Right atrium auricular region (tissue), 2 donors: ENCODE results near the gene VRK1. TPM values are rescaled to one million over a fixed set of nuclear protein-coding genes. Genes with fewer than 3 reads are reported as not detected.
A peak's percentile ranks its signal among the peaks of the same experiment; 100 is the strongest.

Source experiments
- DNase-seq: peaks from one replicate; pipeline ENCODE4 v3.0.0-alpha.2; 2019; ENCODE audit warnings: low spot score
- H3K27ac ChIP-seq, 2 donors: fragments of 200-600 bp; sonication (generic); 1 replicate in 1 of 2; 2 replicates in 1 of 2; pipeline ENCODE4 v1.5.1; 2016 to 2019
- H3K27me3 ChIP-seq, 2 donors: fragments of 200-600 bp; sonication (generic); one replicate each; pipeline versions ENCODE4 v1.5.1 to v1.6.0; 2017 to 2019
- H3K36me3 ChIP-seq: fragments of 200-600 bp; sonication (generic); one replicate; pipeline ENCODE4 v1.5.1; 2016
- H3K4me1 ChIP-seq, 2 donors: fragments of 200-600 bp; sonication (generic); one replicate each; pipeline versions ENCODE4 v1.5.1 to v1.6.0; 2017 to 2019
- H3K4me3 ChIP-seq, 2 donors: fragments of 200-600 bp; sonication (generic); 1 replicate in 1 of 2; 2 replicates in 1 of 2; pipeline ENCODE4 v1.5.1; 2017 to 2019; ENCODE audit warnings: mild to moderate bottlenecking in 1 of 2, moderate library complexity in 1 of 2
- H3K9me3 ChIP-seq, 2 donors: fragments of 200-600 bp; sonication (generic); one replicate each; pipeline ENCODE4 v1.5.1; 2019
- total RNA-seq, 2 donors: library from RNA; depleted of rRNA; stranded (reverse); fragments of >200 nt; gene quantifications; one replicate each; pipeline ENCODE4 v1.1.0, GENCODE V29; 2016
- TF ChIP-seq, protein P1 (sequence below), 2 donors: fragments of 200-600 bp; sonication (generic); IDR thresholded peaks; one replicate each; pipeline ENCODE4 v1.5.1; 2019; ENCODE audit warnings: antibody characterized with exemption in 2 of 2

VRK1 gene
- total RNA-seq, 2 donors from 2014 or later, result 8.7 to 10.0 TPM

GRCh38 chr14:96752594-96752993 is 44.6 kb upstream of the VRK1 start:
- DNase-seq, result peak; percentile 34
- Histone ChIP-seq H3K9me3 (no peaks in the 10 kb centered on the region), H3K36me3 (no peaks in the 10 kb centered on the region), H3K4me3 (no peak overlapping the region), H3K27ac (no peak overlapping the region), H3K27me3 (no peaks in the 10 kb centered on the region), H3K4me1 (no peaks in the 10 kb centered on the region)
- TF ChIP-seq, protein P1, sequence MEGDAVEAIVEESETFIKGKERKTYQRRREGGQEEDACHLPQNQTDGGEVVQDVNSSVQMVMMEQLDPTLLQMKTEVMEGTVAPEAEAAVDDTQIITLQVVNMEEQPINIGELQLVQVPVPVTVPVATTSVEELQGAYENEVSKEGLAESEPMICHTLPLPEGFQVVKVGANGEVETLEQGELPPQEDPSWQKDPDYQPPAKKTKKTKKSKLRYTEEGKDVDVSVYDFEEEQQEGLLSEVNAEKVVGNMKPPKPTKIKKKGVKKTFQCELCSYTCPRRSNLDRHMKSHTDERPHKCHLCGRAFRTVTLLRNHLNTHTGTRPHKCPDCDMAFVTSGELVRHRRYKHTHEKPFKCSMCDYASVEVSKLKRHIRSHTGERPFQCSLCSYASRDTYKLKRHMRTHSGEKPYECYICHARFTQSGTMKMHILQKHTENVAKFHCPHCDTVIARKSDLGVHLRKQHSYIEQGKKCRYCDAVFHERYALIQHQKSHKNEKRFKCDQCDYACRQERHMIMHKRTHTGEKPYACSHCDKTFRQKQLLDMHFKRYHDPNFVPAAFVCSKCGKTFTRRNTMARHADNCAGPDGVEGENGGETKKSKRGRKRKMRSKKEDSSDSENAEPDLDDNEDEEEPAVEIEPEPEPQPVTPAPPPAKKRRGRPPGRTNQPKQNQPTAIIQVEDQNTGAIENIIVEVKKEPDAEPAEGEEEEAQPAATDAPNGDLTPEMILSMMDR (IDR thresholded peaks at IDR 0.05), result no peak

- no peak for DNase-seq
- no peak overlapping the region for H3K27ac ChIP-seq
- H3K9me3 ChIP-seq, result no peaks in the 10 kb centered on the region
- TF ChIP-seq, protein P1 (IDR thresholded peaks at IDR 0.05), result no peak
- H3K36me3 ChIP-seq, result no peaks in the 10 kb centered on the region
- H3K4me1 ChIP-seq, result no peaks in the 10 kb centered on the region
- no peak overlapping the region for H3K4me3 ChIP-seq
- H3K27me3 ChIP-seq, result no peaks in the 10 kb centered on the region
These were observed 42.9 kb upstream of the VRK1 start for GRCh38 chr14:96754162-96754844.

DNA sequence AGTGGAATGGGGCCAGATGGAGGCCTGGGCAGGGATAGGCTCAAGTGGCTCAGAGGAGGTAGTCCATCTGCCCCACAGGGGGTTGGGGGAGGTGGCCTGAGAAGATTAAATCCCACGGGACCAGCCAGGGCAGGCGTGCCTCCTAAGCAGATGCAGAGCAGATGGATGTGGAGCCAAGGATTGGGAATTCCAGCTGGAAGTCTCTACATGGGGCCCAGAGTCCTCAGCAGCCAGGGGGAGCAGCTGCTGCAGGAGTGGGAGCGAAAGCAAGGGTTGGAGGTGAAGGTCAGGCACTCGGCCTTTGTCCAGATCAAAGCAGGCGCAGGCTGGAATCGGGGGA is 42.4 kb upstream of the VRK1 start:
- Histone ChIP-seq H3K4me3 (no peak overlapping the region), H3K36me3 (no peaks in the 10 kb centered on the region), H3K27me3 (no peaks in the 10 kb centered on the region), H3K27ac (no peak overlapping the region), H3K4me1 (no peaks in the 10 kb centered on the region), H3K9me3 (no peaks in the 10 kb centered on the region)
- DNase-seq, result peak; percentile 36
- TF ChIP-seq, protein P1 (IDR thresholded peaks at IDR 0.05), result no peak

DNA sequence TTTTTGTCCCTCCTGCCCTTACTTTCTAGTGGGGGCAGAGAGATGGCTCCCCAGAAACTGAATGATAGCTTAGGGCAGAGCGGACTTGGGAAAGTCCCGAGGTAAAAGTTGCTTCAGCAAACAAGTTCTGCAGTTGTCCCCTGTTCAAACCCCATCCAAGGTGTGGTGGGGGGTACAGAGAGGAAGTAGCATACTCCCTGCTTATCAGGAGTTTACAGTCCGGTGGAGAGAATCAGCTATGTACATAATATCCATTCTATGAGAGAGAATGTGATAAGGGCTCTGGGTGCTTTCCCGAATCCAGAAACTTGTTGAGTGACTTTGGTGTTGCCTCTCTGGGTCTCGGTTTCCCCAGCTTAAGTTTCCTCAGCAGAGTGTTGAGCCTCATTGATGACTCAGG is 40.4 kb upstream of the VRK1 start:
- no peak for DNase-seq
- Histone ChIP-seq H3K9me3 (no peaks in the 10 kb centered on the region), H3K36me3 (no peaks in the 10 kb centered on the region), H3K4me3 (no peak overlapping the region), H3K27ac (no peak overlapping the region), H3K27me3 (no peaks in the 10 kb centered on the region), H3K4me1 (no peaks in the 10 kb centered on the region)
- TF ChIP-seq, protein P1 (IDR thresholded peaks at IDR 0.05), result no peak

DNA sequence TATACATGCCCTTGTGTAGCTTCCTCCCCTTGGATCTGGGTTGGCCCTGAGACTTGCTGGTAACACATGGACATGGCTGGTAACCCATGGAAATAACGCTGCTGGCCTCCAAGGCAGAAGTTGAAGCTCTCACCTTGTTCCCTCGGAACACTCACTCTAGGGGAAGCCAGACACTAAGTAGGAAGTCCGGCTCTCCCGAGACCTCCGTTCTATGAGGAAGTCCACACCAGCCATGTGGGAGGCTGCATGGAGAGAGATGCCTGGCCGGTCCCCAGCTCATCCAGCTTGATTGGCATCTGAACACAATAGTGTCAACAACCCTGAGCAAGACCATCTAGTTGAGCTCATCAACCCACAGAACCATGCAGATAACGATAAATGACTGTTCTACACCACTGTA is 39.7 kb upstream of the VRK1 start:
- Histone ChIP-seq H3K4me1 (no peaks in the 10 kb centered on the region), H3K4me3 (no peak overlapping the region), H3K9me3 (no peaks in the 10 kb centered on the region), H3K27me3 (no peaks in the 10 kb centered on the region), H3K27ac (no peak overlapping the region), H3K36me3 (no peaks in the 10 kb centered on the region)
- no peak for DNase-seq
- TF ChIP-seq, protein P1 (IDR thresholded peaks at IDR 0.05), result no peak

GRCh38 chr14:96761066-96761465 is 36.1 kb upstream of the VRK1 start:
- TF ChIP-seq, protein P1 (IDR thresholded peaks at IDR 0.05), result no peak

More at GRCh38 chr14:96761066-96761465, 36.1 kb upstream of the VRK1 start:
- Histone ChIP-seq H3K4me1 (no peaks in the 10 kb centered on the region), H3K4me3 (no peak overlapping the region), H3K36me3 (no peaks in the 10 kb centered on the region), H3K27me3 (no peaks in the 10 kb centered on the region), H3K9me3 (no peaks in the 10 kb centered on the region), H3K27ac (no peak overlapping the region)
- no peak for DNase-seq
